ENCODE data around the gene HIRA. TPM values are rescaled to one million over a fixed set of nuclear protein-coding genes. Genes with fewer than 3 reads are reported as not detected.

Gene HIRA
- total and polyA plus RNA-seq, 2 of the 8 experiments (the other 6 are each of a cell fraction or from before 2014, with no cell fraction given), result 34.9 to 67.2 TPM

DNA sequence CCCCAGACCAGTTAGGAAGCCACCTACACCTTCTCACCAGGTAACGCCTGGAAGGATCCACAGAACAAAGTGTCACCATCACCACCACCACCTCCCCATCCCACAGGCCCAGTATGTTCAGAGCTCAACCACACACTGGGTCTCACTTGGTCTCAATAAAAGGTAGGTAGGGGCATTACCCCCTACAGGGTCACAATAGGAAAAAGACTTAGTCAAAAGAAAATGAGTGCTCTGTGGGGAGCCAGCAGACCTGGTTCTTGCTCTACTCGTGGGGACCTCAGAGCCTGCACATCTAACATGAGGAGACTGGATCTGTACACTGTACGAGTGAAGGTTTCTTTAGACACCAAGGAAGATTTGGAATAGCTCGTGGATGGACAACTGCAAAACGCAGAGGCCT, 49.3 kb downstream of the HIRA start:
- no peak overlapping the region for H3K27ac ChIP-seq (ENCODE audit: low read depth, low read length)
- H3K14ac ChIP-seq (ENCODE audit: insufficient read length), result no peak overlapping the region
- no peak for DNase-seq (ENCODE audit: low read depth in 1 of 2, low spot score in 2 of 2)
- H3K18ac ChIP-seq (ENCODE audit: extremely low read depth, low read length), result no peak overlapping the region
- H4K91ac ChIP-seq (replicated peaks; ENCODE audit: insufficient read length, low read length), result no peak overlapping the region
- no peak overlapping the region for H2AK5ac ChIP-seq (ENCODE audit: low read depth, low read length)
- no peak overlapping the region for H3K4me3 ChIP-seq (ENCODE audit: extremely low read depth in 1 of 4, insufficient read depth in 2 of 4, low read depth in 3 of 4, low read length in 4 of 4)
- H4K8ac ChIP-seq (ENCODE audit: extremely low read depth, insufficient read depth, low read length), result no peak overlapping the region
- H2BK15ac ChIP-seq (ENCODE audit: low read length), result no peak overlapping the region
- H2BK12ac ChIP-seq (ENCODE audit: low read depth, low read length), result no peak overlapping the region
- 89% methylated on average over 5 of the region's 5 CpGs; no CpG with 5 or more reads in 1 of the 2 experiments for WGBS, 2 experiments (ENCODE audit: extremely low coverage in 1 of 2, insufficient coverage in 1 of 2, insufficient read length in 1 of 2, insufficient replicate concordance in 2 of 2, low coverage in 1 of 2, low lambda C conversion rate in 2 of 2, missing lambda C conversion rate in 1 of 2)
- ChIA-PET POLR2A (ENCODE audit: partially characterized antibody) (no interaction called here), CTCF (ENCODE audit: partially characterized antibody) (no interaction called here)
- no peaks in the 10 kb centered on the region for H3K4me1 ChIP-seq (replicated peaks in 1 of 4; ENCODE audit: control insufficient read depth in 3 of 4, insufficient read depth in 4 of 4, low read length in 3 of 4)
- H3K9ac ChIP-seq (replicated peaks in 1 of 4; ENCODE audit: extremely low read depth in 1 of 4, low read depth in 3 of 4, low read length in 3 of 4), result no peak overlapping the region
- no peak overlapping the region for H2BK120ac ChIP-seq (replicated peaks; ENCODE audit: low read depth, low read length)
- H2BK20ac ChIP-seq (ENCODE audit: low read length), result no peak overlapping the region
- H3K4ac ChIP-seq (replicated peaks; ENCODE audit: insufficient read length, low read depth, low read length), result no peak overlapping the region
- no peak overlapping the region for H3K4me2 ChIP-seq (ENCODE audit: insufficient read depth in 1 of 2, low read depth in 2 of 2, low read length in 2 of 2)
- no peak overlapping the region for H3K56ac ChIP-seq (replicated peaks; ENCODE audit: insufficient read length, low read depth, low read length)
- no peaks in the 10 kb centered on the region for H3K9me3 ChIP-seq (ENCODE audit: insufficient read depth in 2 of 2, low read depth in 1 of 2, low read length in 1 of 2)
- H2BK5ac ChIP-seq (ENCODE audit: low read depth, low read length), result no peak overlapping the region
- H4K20me1 ChIP-seq (replicated peaks in 1 of 2; ENCODE audit: control insufficient read depth in 1 of 2, insufficient read depth in 2 of 2, low read length in 2 of 2), result peaks cover 0 to 4% of the 10 kb centered on the region in 2 experiments
- no peaks in the 10 kb centered on the region for H3K79me1 ChIP-seq (ENCODE audit: low read depth, low read length)
- H2AFZ ChIP-seq (ENCODE audit: low read length), result no peak overlapping the region
- no peaks in the 10 kb centered on the region for H3K23me2 ChIP-seq (ENCODE audit: low read depth, low read length)
- no peak for FAIRE-seq
- H3K23ac ChIP-seq (ENCODE audit: insufficient read length), result no peak overlapping the region
- H3K79me2 ChIP-seq (ENCODE audit: control insufficient read depth in 1 of 2, insufficient read depth in 2 of 2, low read length in 2 of 2), result no peaks in the 10 kb centered on the region
- peaks cover 21 to 68% (median 49%) of the 10 kb centered on the region in 4 experiments for H3K36me3 ChIP-seq (ENCODE audit: control insufficient read depth in 2 of 4, insufficient read depth in 4 of 4, low read length in 3 of 4)
- no peak overlapping the region for H4K5ac ChIP-seq (ENCODE audit: insufficient read length, low read depth, low read length)
- H3K27me3 ChIP-seq (replicated peaks in 1 of 4; ENCODE audit: control insufficient read depth in 3 of 4, extremely low read depth in 1 of 4, insufficient read depth in 3 of 4, low read length in 3 of 4), result no peaks in the 10 kb centered on the region
- no peak for TF ChIP-seq CHD2 (IDR thresholded peaks at IDR 0.05; ENCODE audit: low read length)
- no peak for TF ChIP-seq SIRT6 (IDR thresholded peaks at IDR 0.05; ENCODE audit: low read length)
- TF ChIP-seq BRCA1 (IDR thresholded peaks at IDR 0.05; ENCODE audit: low read depth, low read length), result no peak
- TF ChIP-seq RAD21 (IDR thresholded peaks at IDR 0.05 in 1 of 2, conservative IDR thresholded peaks at IDR 0.05 in 1 of 2; ENCODE audit: low read depth in 2 of 2, low read length in 2 of 2), result no peak
- TF ChIP-seq EGR1 (IDR thresholded peaks at IDR 0.05; ENCODE audit: borderline replicate concordance, low read depth, low read length), result no peak
- TF ChIP-seq RBBP5 (IDR thresholded peaks at IDR 0.05; ENCODE audit: borderline replicate concordance, low read depth, low read length), result no peak
- no peak for TF ChIP-seq YY1 (IDR thresholded peaks at IDR 0.05; ENCODE audit: low read depth, low read length)
- TF ChIP-seq SUZ12 (IDR thresholded peaks at IDR 0.05; ENCODE audit: low read length), result no peak
- TF ChIP-seq EZH2 (IDR thresholded peaks at IDR 0.05; ENCODE audit: low read depth, low read length, severe bottlenecking), result no peak
- TF ChIP-seq BACH1 (IDR thresholded peaks at IDR 0.05; ENCODE audit: low read length), result no peak
- no peak for TF ChIP-seq TBP (IDR thresholded peaks at IDR 0.05; ENCODE audit: low read depth, low read length)
- no peak for TF ChIP-seq SIN3A (conservative IDR thresholded peaks at IDR 0.05 in 1 of 2, IDR thresholded peaks at IDR 0.05 in 1 of 2; ENCODE audit: low read depth in 1 of 2, low read length in 2 of 2)
- TF ChIP-seq CEBPB (IDR thresholded peaks at IDR 0.05; ENCODE audit: low read depth, low read length), result no peak
- TF ChIP-seq GABPA (IDR thresholded peaks at IDR 0.05; ENCODE audit: borderline replicate concordance, insufficient read depth, low read length), result no peak
